Hindlimb muscle (tissue), 1 donor: ENCODE data around the gene TEX38. TPM values are rescaled to one million over a fixed set of nuclear protein-coding genes. Genes with fewer than 3 reads are reported as not detected.
"Not testable (repeated sequence)": the region's sequence is repeated elsewhere in the genome, so short reads cannot be mapped to it uniquely, and the experiment has no call there.

Source experiments
- DNase-seq: peaks from one replicate; pipeline ENCODE4 v3.0.0-alpha.2; 2013
- polyA plus RNA-seq: library from polyadenylated mRNA; unstranded; fragments of 120-200 nt; gene quantifications from one replicate; pipeline ENCODE4 v1.2.1, GENCODE V29; 2013; ENCODE audit not compliant: insufficient read length

TEX38 gene
- 0.28 TPM for polyA plus RNA-seq

GRCh38 chr1:46671554-46671953, at the start of gene TEX38:
Gene TEX38 (plus strand): TSS chr1:46671854. CDS start chr1:46671935, 81 bp downstream.
- no peak for DNase-seq

GRCh38 chr1:46621930-46622329, 49.7 kb upstream of the TEX38 start:
- DNase-seq: no peak

GRCh38 chr1:46622344-46622743, 49.3 kb upstream of the TEX38 start:
- no peak for DNase-seq

GRCh38 chr1:46623743-46624644, 47.7 kb upstream of the TEX38 start:
- DNase-seq: no peak

- no peak for DNase-seq
These were observed 40.9 kb upstream of the TEX38 start for GRCh38 chr1:46630719-46631118.

GRCh38 chr1:46635205-46635604, 36.4 kb upstream of the TEX38 start:
- no peak for DNase-seq

GRCh38 chr1:46637444-46638083, 34.1 kb upstream of the TEX38 start:
- no peak for DNase-seq

GRCh38 chr1:46638921-46639320, 32.7 kb upstream of the TEX38 start:
- DNase-seq: no peak

- no peak for DNase-seq
These were observed 32.1 kb upstream of the TEX38 start for GRCh38 chr1:46639547-46639946.

- DNase-seq: no peak
These were observed 29.5 kb upstream of the TEX38 start for GRCh38 chr1:46642115-46642680.

- no peak for DNase-seq
These were observed 28.3 kb upstream of the TEX38 start for GRCh38 chr1:46643368-46643775.

- no peak for DNase-seq
These were observed 25.8 kb upstream of the TEX38 start for GRCh38 chr1:46645815-46646214.

- no peak for DNase-seq
These were observed 25.3 kb upstream of the TEX38 start for GRCh38 chr1:46646331-46646730.

- DNase-seq: no peak
These were observed 24.8 kb upstream of the TEX38 start for GRCh38 chr1:46646844-46647243.

GRCh38 chr1:46647611-46648010, 24.0 kb upstream of the TEX38 start:
- DNase-seq: no peak

- no peak for DNase-seq
These were observed 21.9 kb upstream of the TEX38 start for GRCh38 chr1:46649764-46650163.

- DNase-seq: no peak
These were observed 21.2 kb upstream of the TEX38 start for GRCh38 chr1:46650491-46650890.

GRCh38 chr1:46651152-46651551, 20.5 kb upstream of the TEX38 start:
- not testable (repeated sequence) for DNase-seq

GRCh38 chr1:46652321-46653100, 19.1 kb upstream of the TEX38 start:
- no peak for DNase-seq

GRCh38 chr1:46653405-46653958, 18.2 kb upstream of the TEX38 start:
- DNase-seq: no peak

- DNase-seq: no peak
These were observed 17.6 kb upstream of the TEX38 start for GRCh38 chr1:46654012-46654411.

- not testable (repeated sequence) for DNase-seq
These were observed 17.0 kb upstream of the TEX38 start for GRCh38 chr1:46654698-46655097.
